CD14-positive monocyte (primary cell): Measurements from ENCODE around the gene KIF5C. TPM values are rescaled to one million over a fixed set of nuclear protein-coding genes. Genes with fewer than 3 reads are reported as not detected.

Experiments
- DNase-seq, 3 donors: peaks; one replicate each; pipeline ENCODE4 v3.0.0-alpha.2; 2011 to 2022
- H2AFZ ChIP-seq: 2 replicates; pipeline ENCODE4 v1.6.0; 2012; ENCODE audit warnings: mild to moderate bottlenecking, low read depth, low read length, inconsistent platforms; ENCODE audit not compliant: insufficient read depth, poor library complexity, severe bottlenecking
- H3K27ac ChIP-seq, 2 donors: 1 replicate in 1 of 2; 2 replicates in 1 of 2; pipeline ENCODE4 v1.5.1; 2012 to 2013; ENCODE audit warnings: low read length in 2 of 2, control low read depth in 1 of 2, inconsistent platforms in 1 of 2, low read depth in 1 of 2, mild to moderate bottlenecking in 1 of 2
- H3K27me3 ChIP-seq, 2 donors: one replicate each; pipeline versions ENCODE4 v1.6.0 to v1.6.1; 2011 to 2013; ENCODE audit warnings: low read length in 2 of 2; ENCODE audit not compliant: control insufficient read depth in 2 of 2, insufficient read depth in 2 of 2
- H3K36me3 ChIP-seq, 2 donors: replicated peaks in 1 of 2; 1 replicate in 1 of 2; 2 replicates in 1 of 2; pipeline versions ENCODE4 v1.5.1 to v1.6.1; 2012 to 2013; ENCODE audit warnings: low read length in 2 of 2, control low read depth in 1 of 2, inconsistent platforms in 1 of 2, mild to moderate bottlenecking in 1 of 2; ENCODE audit not compliant: insufficient read depth in 2 of 2, control insufficient read depth in 1 of 2
- H3K4me1 ChIP-seq, 2 donors: 1 replicate in 1 of 2; 2 replicates in 1 of 2; pipeline versions ENCODE4 v1.5.1 to v1.6.1; 2012 to 2013; ENCODE audit warnings: low read length in 2 of 2, control low read depth in 1 of 2, inconsistent platforms in 1 of 2, mild to moderate bottlenecking in 1 of 2, moderate library complexity in 1 of 2; ENCODE audit not compliant: insufficient read depth in 2 of 2, control insufficient read depth in 1 of 2
- H3K4me2 ChIP-seq: replicated peaks from 2 replicates; pipeline ENCODE3; 2012; ENCODE audit warnings: low read length, moderate library complexity, mild to moderate bottlenecking; ENCODE audit not compliant: poor library complexity, severe bottlenecking; ENCODE audit errors: extremely low read depth
- H3K4me3 ChIP-seq, 3 experiments: fragments of 200-600 bp in 1 of 3; sonication (generic) in 1 of 3; replicated peaks in 1 of 3; 1 replicate in 2 of 3; 2 replicates in 1 of 3; pipeline ENCODE4 v1.5.1; 2011 to 2013; ENCODE audit warnings: low read length in 3 of 3, mild to moderate bottlenecking in 3 of 3, control low read depth in 2 of 3, low read depth in 2 of 3, inconsistent platforms in 1 of 3, moderate library complexity in 1 of 3
- H3K79me2 ChIP-seq: 2 replicates; pipeline ENCODE4 v1.6.0; 2012; ENCODE audit warnings: mild to moderate bottlenecking, control low read depth, inconsistent platforms, low read length, moderate library complexity; ENCODE audit not compliant: insufficient read depth
- H3K9ac ChIP-seq: 2 replicates; pipeline ENCODE4 v1.6.0; 2017; ENCODE audit warnings: low read length, mild to moderate bottlenecking; ENCODE audit not compliant: insufficient read depth, poor library complexity, severe bottlenecking
- H3K9me3 ChIP-seq, 2 donors: replicated peaks in 1 of 2; 1 replicate in 1 of 2; 2 replicates in 1 of 2; pipeline versions ENCODE4 v1.5.1 to v1.6.1; 2012 to 2013; ENCODE audit warnings: low read length in 2 of 2, control low read depth in 1 of 2; ENCODE audit not compliant: control insufficient read depth in 1 of 2, insufficient read depth in 1 of 2
- H4K20me1 ChIP-seq: 2 replicates; pipeline ENCODE4 v1.6.0; 2012; ENCODE audit warnings: mild to moderate bottlenecking, low read length, control low read depth, moderate library complexity; ENCODE audit not compliant: insufficient read depth
- H3K27ac Mint-ChIP-seq, 7 donors: one replicate each; pipeline ENCODE4 v1.8.0; 2020; ENCODE audit warnings: mild to moderate bottlenecking in 7 of 7, mixed read lengths in 7 of 7, moderate library complexity in 6 of 7, inconsistent platforms in 2 of 7
- H3K27me3 Mint-ChIP-seq, 3 donors: one replicate each; pipeline ENCODE4 v1.8.0; 2021 to 2022; ENCODE audit warnings: low read depth in 3 of 3, mild to moderate bottlenecking in 3 of 3, mixed read lengths in 3 of 3, moderate library complexity in 3 of 3, inconsistent platforms in 1 of 3
- H3K36me3 Mint-ChIP-seq, 2 donors: one replicate each; pipeline ENCODE4 v1.8.0; 2020; ENCODE audit warnings: mixed read lengths in 2 of 2, inconsistent platforms in 1 of 2, mild to moderate bottlenecking in 1 of 2
- H3K4me1 Mint-ChIP-seq: one replicate; pipeline ENCODE4 v1.8.0; 2020; ENCODE audit warnings: mild to moderate bottlenecking, mixed read lengths
- H3K4me3 Mint-ChIP-seq, 2 donors: one replicate each; pipeline ENCODE4 v1.8.0; 2020; ENCODE audit warnings: mild to moderate bottlenecking in 2 of 2, mixed read lengths in 2 of 2, moderate library complexity in 1 of 2
- H3K9me3 Mint-ChIP-seq, 7 donors: one replicate each; pipeline ENCODE4 v1.8.0; 2020 to 2022; ENCODE audit warnings: mixed read lengths in 7 of 7, mild to moderate bottlenecking in 6 of 7, moderate library complexity in 6 of 7, inconsistent platforms in 2 of 7
- CTCF ChIP-seq: fragments of 200-600 bp; IDR thresholded peaks from one replicate; pipeline ENCODE4 v1.8.0; 2022; ENCODE audit warnings: antibody characterized with exemption, mild to moderate bottlenecking
- WGBS: methylation state at CpG from one replicate; pipeline ENCODE4 v1.1.5; 2013; ENCODE audit warnings: missing lambda C conversion rate; ENCODE audit not compliant: insufficient coverage; 5-methylcytosine and 5-hydroxymethylcytosine counted together
- intact Hi-C, 2 donors: fragments of 100-400 bp; cut with micrococcal nuclease; formaldehyde crosslinking; loops; one replicate each; pipeline versions ENCODE4 v1.15.0 to v1.15.1; 2023
- polyA plus RNA-seq, 3 donors: library from polyadenylated mRNA; depleted of rRNA in 1 of 3; unstranded in 2 of 3; stranded (reverse) in 1 of 3; fragments of 300-500 nt in 2 of 3; fragments of >200 nt in 1 of 3; fragmentation: Illumina TruSeq in 2 of 3; gene quantifications; 1 replicate in 2 of 3; 2 replicates in 1 of 3; pipeline ENCODE4 v1.2.3, GENCODE V29; 2012 to 2021

KIF5C gene
- polyA plus RNA-seq, 3 donors, result 0.04 TPM; not detected in 2

- no peak overlapping the region for H3K4me3 Mint-ChIP-seq
- H2AFZ ChIP-seq, result no peak overlapping the region
- no peaks in the 10 kb centered on the region for H3K79me2 ChIP-seq
- no peak for TF ChIP-seq CTCF
- H3K4me3 ChIP-seq, result no peak overlapping the region
- over 99% methylated on average over 14 of the region's 14 CpGs for WGBS
- no peak overlapping the region for H3K27ac Mint-ChIP-seq
- H3K9me3 Mint-ChIP-seq, result no peaks in the 10 kb centered on the region
- no peaks in the 10 kb centered on the region for H4K20me1 ChIP-seq
- no peak for DNase-seq
- H3K36me3 ChIP-seq, result no peaks in the 10 kb centered on the region
- H3K27me3 Mint-ChIP-seq, result peaks cover 1 to 14% (median 5%) of the 10 kb centered on the region in 3 donors
- peaks cover 5% of the 10 kb centered on the region for H3K4me1 Mint-ChIP-seq
- intact Hi-C loops, result no loop called here
- H3K4me1 ChIP-seq, result no peaks in the 10 kb centered on the region
- no peak overlapping the region for H3K27ac ChIP-seq
- no peaks in the 10 kb centered on the region for H3K27me3 ChIP-seq
- H3K9me3 ChIP-seq, result no peaks in the 10 kb centered on the region
- H3K4me2 ChIP-seq, result no peak overlapping the region
- no peak overlapping the region for H3K9ac ChIP-seq
- H3K36me3 Mint-ChIP-seq, result no peaks in the 10 kb centered on the region
Measured at GRCh38 chr2:149002378-149002890, 127.4 kb downstream of the KIF5C start.

DNA sequence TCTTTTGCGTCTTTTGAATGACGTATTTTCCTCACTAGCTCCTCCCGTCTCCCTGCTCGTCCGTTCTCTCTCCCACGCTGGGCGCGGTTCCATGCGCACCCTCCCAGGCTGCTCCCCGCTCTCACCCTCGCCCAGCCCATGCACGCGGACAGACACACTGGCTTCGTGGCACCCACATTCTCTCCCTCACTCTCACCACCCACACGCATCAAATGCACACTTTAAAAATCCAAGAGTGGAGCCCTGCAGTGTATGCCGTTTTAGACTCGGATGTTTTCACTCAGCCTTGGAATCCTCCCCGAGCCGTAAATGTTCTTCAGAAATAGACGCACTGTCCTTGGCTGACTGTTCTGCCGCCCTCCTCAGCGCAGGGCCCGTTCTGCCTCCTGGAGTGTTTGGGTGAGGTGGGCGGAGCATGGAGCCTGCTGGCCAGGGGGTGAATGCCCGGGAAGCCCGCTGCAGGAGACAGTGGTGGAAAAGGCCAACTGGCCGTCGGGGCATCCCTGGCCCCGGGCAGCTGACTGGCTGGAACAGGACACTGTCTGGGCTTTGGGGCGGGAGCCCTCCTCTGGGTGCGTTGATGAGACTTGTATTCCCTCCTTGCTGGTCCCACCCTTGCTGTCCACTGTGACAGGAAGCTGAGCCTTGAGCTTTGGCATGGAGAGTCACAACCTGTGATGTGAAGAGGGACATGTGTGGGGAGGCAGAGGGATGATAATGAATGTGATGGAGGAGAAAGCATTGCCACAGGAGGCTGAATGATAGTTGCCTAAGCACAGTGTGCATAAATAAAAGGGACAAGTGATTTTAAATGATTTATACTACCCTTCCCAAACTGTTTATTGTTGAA lies 128.1 kb downstream of the KIF5C start:
- H3K27me3 ChIP-seq, result no peaks in the 10 kb centered on the region
- H3K9ac ChIP-seq, result no peak overlapping the region
- DNase-seq, result no peak
- no peaks in the 10 kb centered on the region for H3K9me3 Mint-ChIP-seq
- intact Hi-C loops, result no loop called here
- no peaks in the 10 kb centered on the region for H3K36me3 ChIP-seq
- WGBS, result 94% methylated on average over 31 of the region's 31 CpGs
- no peak overlapping the region for H2AFZ ChIP-seq
- no peak overlapping the region for H3K4me2 ChIP-seq
- H4K20me1 ChIP-seq, result no peaks in the 10 kb centered on the region
- H3K27ac Mint-ChIP-seq, result no peak overlapping the region
- no peaks in the 10 kb centered on the region for H3K4me1 ChIP-seq
- TF ChIP-seq CTCF, result no peak
- no peaks in the 10 kb centered on the region for H3K79me2 ChIP-seq
- no peak overlapping the region for H3K4me3 Mint-ChIP-seq
- no peaks in the 10 kb centered on the region for H3K36me3 Mint-ChIP-seq
- H3K9me3 ChIP-seq, result no peaks in the 10 kb centered on the region
- H3K4me3 ChIP-seq, result no peak overlapping the region
- H3K4me1 Mint-ChIP-seq, result peaks cover 5% of the 10 kb centered on the region
- peaks cover 1 to 10% (median 3%) of the 10 kb centered on the region in 3 donors for H3K27me3 Mint-ChIP-seq
- no peak overlapping the region for H3K27ac ChIP-seq
